GM19455 (cell line): Measurements from ENCODE around the gene RPL13.

Source experiments
- ATAC-seq: cut with Tn5 transposase; IDR thresholded peaks from one replicate; pipeline ENCODE4 v1.9.1; 2021; ENCODE audit not compliant: unreplicated experiment

The RPL13 gene

GRCh38 chr16:89560378-89561141, at the start of gene RPL13:
Gene RPL13, plus strand, starts transcription at chr16:89560682. Its CDS starts 278 bp downstream, at chr16:89560960.
- ATAC-seq: peak; percentile 87

GRCh38 chr16:89511374-89511773, 49.1 kb upstream of the RPL13 start:
- ATAC-seq: no peak

- no peak for ATAC-seq
These were observed 48.0 kb upstream of the RPL13 start for GRCh38 chr16:89512453-89512852.

- ATAC-seq: no peak
These were observed 43.4 kb upstream of the RPL13 start for GRCh38 chr16:89517128-89517527.

- no peak for ATAC-seq
These were observed 40.6 kb upstream of the RPL13 start for GRCh38 chr16:89519881-89520280.

- no peak for ATAC-seq
These were observed 38.2 kb upstream of the RPL13 start for GRCh38 chr16:89522287-89522686.

GRCh38 chr16:89523680-89524344, 36.7 kb upstream of the RPL13 start:
- ATAC-seq: no peak

- ATAC-seq: no peak
These were observed 35.2 kb upstream of the RPL13 start for GRCh38 chr16:89525146-89525913.

- no peak for ATAC-seq
These were observed 31.4 kb upstream of the RPL13 start for GRCh38 chr16:89529097-89529496.

- no peak for ATAC-seq
These were observed 29.8 kb upstream of the RPL13 start for GRCh38 chr16:89530401-89531381.

GRCh38 chr16:89531821-89532526, 28.5 kb upstream of the RPL13 start:
- no peak for ATAC-seq

GRCh38 chr16:89534252-89534756, 26.2 kb upstream of the RPL13 start:
- ATAC-seq: no peak

- no peak for ATAC-seq
These were observed 24.1 kb upstream of the RPL13 start for GRCh38 chr16:89536371-89536770.

GRCh38 chr16:89536886-89537548, 23.5 kb upstream of the RPL13 start:
- ATAC-seq: no peak

GRCh38 chr16:89537549-89537925, 22.9 kb upstream of the RPL13 start:
- ATAC-seq: no peak

- no peak for ATAC-seq
These were observed 22.2 kb upstream of the RPL13 start for GRCh38 chr16:89538286-89538685.

- ATAC-seq: no peak
These were observed 19.9 kb upstream of the RPL13 start for GRCh38 chr16:89540557-89540956.

- no peak for ATAC-seq
These were observed 18.7 kb upstream of the RPL13 start for GRCh38 chr16:89541792-89542191.

GRCh38 chr16:89544113-89544512, 16.4 kb upstream of the RPL13 start:
- ATAC-seq: no peak
